GM19043 (cell line): ENCODE measurements around the gene ZMIZ1.

ENCODE experiments used
- ATAC-seq: cut with Tn5 transposase; IDR thresholded peaks from one replicate; pipeline ENCODE4 v1.9.1; 2021; ENCODE audit warnings: low read depth; ENCODE audit not compliant: unreplicated experiment

Gene ZMIZ1

GRCh38 chr10:79068562-79069324 lies at the start of gene ZMIZ1:
Gene ZMIZ1 (plus strand): TSS chr10:79068966. CDS start chr10:79201633, 132,667 bp downstream.
- ATAC-seq: peak; percentile 52

- ATAC-seq: no peak
Observed at GRCh38 chr10:79019441-79020014, 49.2 kb upstream of the ZMIZ1 start.

- ATAC-seq: no peak
Observed at GRCh38 chr10:79020015-79020491, 48.7 kb upstream of the ZMIZ1 start.

GRCh38 chr10:79020605-79021004 lies 48.2 kb upstream of the ZMIZ1 start:
- ATAC-seq: no peak

GRCh38 chr10:79021331-79021907 lies 47.3 kb upstream of the ZMIZ1 start:
- no peak for ATAC-seq

GRCh38 chr10:79021948-79022499 lies 46.7 kb upstream of the ZMIZ1 start:
- ATAC-seq: no peak

- ATAC-seq: no peak
Observed at GRCh38 chr10:79022565-79023230, 46.1 kb upstream of the ZMIZ1 start.

GRCh38 chr10:79023240-79024162 lies 45.3 kb upstream of the ZMIZ1 start:
- ATAC-seq: peak; percentile 62

- ATAC-seq: no peak
Observed at GRCh38 chr10:79024296-79024695, 44.5 kb upstream of the ZMIZ1 start.

GRCh38 chr10:79024720-79025198 lies 44.0 kb upstream of the ZMIZ1 start:
- no peak for ATAC-seq

GRCh38 chr10:79025199-79025832 lies 43.5 kb upstream of the ZMIZ1 start:
- no peak for ATAC-seq

GRCh38 chr10:79026341-79026761 lies 42.4 kb upstream of the ZMIZ1 start:
- no peak for ATAC-seq

- ATAC-seq: no peak
Observed at GRCh38 chr10:79026806-79027146, 42.0 kb upstream of the ZMIZ1 start.

GRCh38 chr10:79027147-79028055 lies 41.4 kb upstream of the ZMIZ1 start:
- no peak for ATAC-seq

- ATAC-seq: no peak
Observed at GRCh38 chr10:79028056-79028430, 40.7 kb upstream of the ZMIZ1 start.

GRCh38 chr10:79028451-79029010 lies 40.2 kb upstream of the ZMIZ1 start:
- no peak for ATAC-seq

GRCh38 chr10:79029478-79030390 lies 39.0 kb upstream of the ZMIZ1 start:
- no peak for ATAC-seq
